Natural killer cell (primary cell): ENCODE results near the gene SELENOF. TPM values are rescaled to one million over a fixed set of nuclear protein-coding genes. Genes with fewer than 3 reads are reported as not detected.

ENCODE experiments used
- ATAC-seq, 3 donors: fragments of 150-1000 bp in 2 of 3; fragments of 200-7000 bp in 1 of 3; cut with Tn5 transposase; 1 replicate in 1 of 3; 2 replicates in 2 of 3; pipeline ENCODE4 v1.10.0; 2021; ENCODE audit warnings: mild to moderate bottlenecking in 2 of 3, moderate library complexity in 2 of 3
- DNase-seq, 2 donors: peaks; one replicate each; pipeline versions ENCODE4 v3.0.0 to v3.0.0-alpha.2; 2013 to 2021; ENCODE audit warnings: mixed read lengths in 1 of 2
- H3K27ac ChIP-seq: one replicate; pipeline ENCODE4 v1.5.1; 2013; ENCODE audit warnings: mild to moderate bottlenecking, low read length
- H3K27me3 ChIP-seq: one replicate; pipeline ENCODE4 v1.6.1; 2013; ENCODE audit warnings: low read length; ENCODE audit not compliant: control insufficient read depth, insufficient read depth
- H3K36me3 ChIP-seq: one replicate; pipeline ENCODE4 v1.6.1; 2013; ENCODE audit warnings: low read length; ENCODE audit not compliant: control insufficient read depth, insufficient read depth
- H3K4me1 ChIP-seq: one replicate; pipeline ENCODE4 v1.6.1; 2013; ENCODE audit warnings: low read length; ENCODE audit not compliant: control insufficient read depth, insufficient read depth
- H3K4me3 ChIP-seq: one replicate; pipeline ENCODE4 v1.5.1; 2013; ENCODE audit warnings: low read length
- H3K9me3 ChIP-seq: one replicate; pipeline ENCODE4 v1.6.1; 2013; ENCODE audit warnings: low read length; ENCODE audit not compliant: control insufficient read depth, insufficient read depth
- H3K27ac Mint-ChIP-seq, 2 donors: one replicate each; pipeline ENCODE4 v1.8.0; 2022; ENCODE audit warnings: mild to moderate bottlenecking in 2 of 2, mixed read lengths in 2 of 2, moderate library complexity in 1 of 2
- H3K27me3 Mint-ChIP-seq, 2 donors: one replicate each; pipeline ENCODE4 v1.8.0; 2022; ENCODE audit warnings: low read depth in 2 of 2, mixed read lengths in 2 of 2
- H3K36me3 Mint-ChIP-seq: one replicate; pipeline ENCODE4 v1.8.0; 2022; ENCODE audit warnings: mixed read lengths
- H3K4me1 Mint-ChIP-seq, 2 donors: one replicate each; pipeline ENCODE4 v1.8.0; 2022; ENCODE audit warnings: mixed read lengths in 2 of 2
- H3K4me3 Mint-ChIP-seq: one replicate; pipeline ENCODE4 v1.8.0; 2022; ENCODE audit warnings: mild to moderate bottlenecking, moderate library complexity, mixed read lengths
- H3K9me3 Mint-ChIP-seq, 2 donors: one replicate each; pipeline ENCODE4 v1.8.0; 2022; ENCODE audit warnings: mixed read lengths in 2 of 2
- CTCF ChIP-seq: fragments of 200-600 bp; IDR thresholded peaks from one replicate; pipeline ENCODE4 v1.8.0; 2022; ENCODE audit warnings: antibody characterized with exemption
- WGBS: methylation state at CpG from one replicate; pipeline ENCODE4 v1.1.7; 2013; ENCODE audit warnings: missing lambda C conversion rate; ENCODE audit not compliant: insufficient coverage; 5-methylcytosine and 5-hydroxymethylcytosine counted together
- intact Hi-C: fragments of 100-400 bp; cut with micrococcal nuclease; formaldehyde crosslinking; loops from one replicate; pipeline ENCODE4 v1.14.2; 2022
- total RNA-seq, 4 donors: library from RNA; stranded (reverse); fragments of 120-200 nt in 1 of 4; gene quantifications; one replicate each; pipeline versions ENCODE4 v1.2.3 to v1.2.4, GENCODE V29; 2013 to 2022

Gene SELENOF
- total RNA-seq, 3 donors from 2014 or later (not counting 1 experiment from before 2014, with no cell fraction given): 124 to 163 (median 137) TPM

DNA sequence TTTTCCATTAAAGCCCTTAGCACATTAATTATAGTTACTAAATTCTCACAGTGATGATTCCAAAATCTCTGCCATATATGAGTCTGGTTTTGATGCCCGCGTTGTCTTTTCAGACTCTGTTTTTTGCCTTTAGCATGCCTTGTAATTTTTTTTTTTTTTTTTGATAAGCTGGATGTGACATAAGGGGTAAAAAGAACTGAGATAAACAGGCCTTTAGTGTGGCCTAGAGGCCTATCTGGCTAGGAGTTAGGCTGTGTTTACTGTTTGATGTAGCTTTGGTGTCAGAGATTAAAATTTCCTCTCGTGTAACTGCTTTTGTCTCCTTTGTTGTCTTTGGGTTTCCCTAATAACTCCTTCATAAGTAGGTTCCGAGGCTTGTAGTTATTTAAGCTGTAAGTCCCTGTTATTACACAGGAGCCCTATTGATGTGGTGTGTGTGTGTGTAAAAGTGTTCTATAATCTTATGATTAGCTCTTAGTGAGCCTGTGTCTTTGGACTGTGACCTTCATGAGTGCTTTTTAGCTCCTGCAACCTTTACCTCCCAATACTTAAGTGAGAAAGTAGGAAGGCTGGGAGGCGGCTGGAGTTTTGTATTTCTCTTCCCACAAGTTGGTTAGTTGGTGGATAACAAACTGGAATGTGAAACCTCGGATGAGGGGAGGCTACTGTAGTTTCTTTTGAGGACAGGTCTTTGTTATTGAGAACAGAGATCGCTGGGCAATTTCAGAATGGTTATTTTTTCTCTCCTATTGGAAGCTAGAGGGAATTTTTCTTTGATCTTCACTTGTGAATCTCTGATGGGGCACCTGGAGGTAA is 19.8 kb upstream of the SELENOF start:
- Mint-ChIP-seq H3K4me1 (peaks cover 8 to 16% of the 10 kb centered on the region in 2 donors), H3K36me3 (no peaks in the 10 kb centered on the region), H3K27ac (peak overlapping the region in 1 of 2 donors; percentile 6), H3K9me3 (no peaks in the 10 kb centered on the region), H3K4me3 (no peak overlapping the region), H3K27me3 (no peaks in the 10 kb centered on the region)
- DNase-seq (peak in 1 of 2 donors; percentile 32), ATAC-seq (no peak)
- intact Hi-C loops: no loop called here
- H3K9me3 ChIP-seq: no peaks in the 10 kb centered on the region
- no peak for TF ChIP-seq CTCF
- H3K27ac ChIP-seq: no peak overlapping the region
- H3K4me3 ChIP-seq: no peak overlapping the region
- no peaks in the 10 kb centered on the region for H3K27me3 ChIP-seq
- H3K36me3 ChIP-seq: no peaks in the 10 kb centered on the region
- H3K4me1 ChIP-seq: no peaks in the 10 kb centered on the region
- WGBS: 91% methylated on average over 6 of the region's 7 CpGs

GRCh38 chr1:86933051-86933450 is 19.1 kb upstream of the SELENOF start:
- ATAC-seq (no peak), DNase-seq (no peak)
- Mint-ChIP-seq H3K4me1 (peaks cover 8 to 9% of the 10 kb centered on the region in 2 donors), H3K27me3 (no peaks in the 10 kb centered on the region), H3K36me3 (no peaks in the 10 kb centered on the region), H3K4me3 (no peak overlapping the region), H3K27ac (no peak overlapping the region), H3K9me3 (no peaks in the 10 kb centered on the region)
- Histone ChIP-seq H3K4me3 (no peak overlapping the region), H3K4me1 (no peaks in the 10 kb centered on the region), H3K27ac (no peak overlapping the region), H3K27me3 (no peaks in the 10 kb centered on the region), H3K36me3 (no peaks in the 10 kb centered on the region), H3K9me3 (no peaks in the 10 kb centered on the region)
- TF ChIP-seq CTCF: no peak
- intact Hi-C loops: no loop called here
- 92% methylated on average over 2 of the region's 3 CpGs for WGBS

DNA sequence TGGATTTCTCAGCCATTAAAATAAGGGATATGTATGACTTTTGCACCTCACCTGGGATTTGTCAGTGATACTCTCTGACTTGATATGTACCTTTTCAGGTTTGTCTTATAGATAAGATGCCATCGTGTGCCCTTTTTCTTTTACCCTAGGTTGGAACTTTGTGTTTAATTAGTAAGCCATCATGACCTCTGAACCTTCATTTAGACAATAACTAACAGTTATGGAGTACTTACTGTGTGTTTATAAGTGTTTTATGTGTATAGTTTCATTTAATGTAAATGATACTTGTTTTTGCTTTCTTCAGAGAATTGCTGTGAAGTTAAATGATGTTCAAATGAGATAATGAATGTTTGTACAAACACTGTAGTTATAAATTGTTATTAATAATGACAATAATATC is 14.9 kb upstream of the SELENOF start:
- no peaks in the 10 kb centered on the region for H3K36me3 ChIP-seq
- ATAC-seq (no peak), DNase-seq (no peak)
- no peaks in the 10 kb centered on the region for H3K4me1 ChIP-seq
- peaks cover 4% of the 10 kb centered on the region for H3K9me3 ChIP-seq
- WGBS: 83% methylated on average over 1 of the region's 1 CpG
- H3K27ac ChIP-seq: no peak overlapping the region
- Mint-ChIP-seq H3K4me3 (no peak overlapping the region), H3K4me1 (peaks cover 19 to 27% of the 10 kb centered on the region in 2 donors), H3K27ac (no peak overlapping the region), H3K27me3 (no peaks in the 10 kb centered on the region), H3K9me3 (peaks cover 0 to 2% of the 10 kb centered on the region in 2 donors), H3K36me3 (no peaks in the 10 kb centered on the region)
- intact Hi-C loops: no loop called here
- no peaks in the 10 kb centered on the region for H3K27me3 ChIP-seq
- no peak overlapping the region for H3K4me3 ChIP-seq
- TF ChIP-seq CTCF: no peak
